ENCODE measurements around the gene PRICKLE1. TPM values are rescaled to one million over a fixed set of nuclear protein-coding genes. Genes with fewer than 3 reads are reported as not detected.

The PRICKLE1 gene
- total and polyA plus RNA-seq, 3 donors from 2014 or later: 7.9 to 16.5 (median 11.5) TPM

- no peaks in the 10 kb centered on the region for H3K4me1 ChIP-seq
- no peaks in the 10 kb centered on the region for H3K27me3 ChIP-seq
- no peak for DNase-seq
- TF ChIP-seq CTCF (IDR thresholded peaks at IDR 0.05) (no peak), POLR2A (IDR thresholded peaks at IDR 0.05) (no peak)
- H3K4me3 ChIP-seq: no peak overlapping the region
- H3K27ac ChIP-seq: no peak overlapping the region
- intact Hi-C loops (cut with DNase I; ENCODE audit: low total_unique reads): no loop called here
- WGBS, 2 donors: 62 to 69% methylated on average over 3 of the region's 3 CpGs
- H3K36me3 ChIP-seq (ENCODE audit: low read depth, missing control alignments): no peaks in the 10 kb centered on the region
- H3K9me3 ChIP-seq: no peaks in the 10 kb centered on the region
Measured at GRCh38 chr12:42475106-42475505, 114.4 kb downstream of the PRICKLE1 start.

DNA sequence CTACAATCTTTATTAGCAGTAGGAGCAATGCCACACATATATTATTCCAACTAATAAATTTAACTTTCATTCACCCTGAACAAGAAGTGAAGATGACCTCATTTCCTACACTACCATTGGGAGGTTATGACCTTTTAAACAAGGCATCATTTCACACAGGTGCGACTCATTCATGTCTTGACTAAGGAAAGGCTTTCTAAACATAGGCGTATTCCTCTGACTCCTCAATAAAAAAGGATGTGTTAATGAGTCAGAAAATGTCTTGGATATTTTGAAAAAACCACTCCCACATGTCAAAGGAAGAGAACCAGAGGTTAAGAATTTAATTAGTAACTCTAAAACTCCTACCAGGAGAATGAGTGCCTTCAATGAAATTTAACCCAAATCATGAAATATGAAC lies 115.2 kb downstream of the PRICKLE1 start:
- no peak for DNase-seq
- WGBS, 2 donors: 85 to 86% methylated on average over 2 of the region's 2 CpGs

GRCh38 chr12:42473561-42473960 lies 116.0 kb downstream of the PRICKLE1 start:
- no peak for DNase-seq
- intact Hi-C loops (cut with DNase I; ENCODE audit: low total_unique reads): no loop called here
- H3K4me1 ChIP-seq: no peaks in the 10 kb centered on the region
- no peaks in the 10 kb centered on the region for H3K36me3 ChIP-seq (ENCODE audit: low read depth, missing control alignments)
- H3K27ac ChIP-seq: no peak overlapping the region
- TF ChIP-seq CTCF (IDR thresholded peaks at IDR 0.05): no peak
- TF ChIP-seq POLR2A (IDR thresholded peaks at IDR 0.05): no peak
- no peaks in the 10 kb centered on the region for H3K9me3 ChIP-seq
- 50 to 55% methylated on average over 1 of the region's 1 CpG for WGBS, 2 donors
- H3K27me3 ChIP-seq: no peaks in the 10 kb centered on the region
- H3K4me3 ChIP-seq: no peak overlapping the region

More for the DNA sequence above, 115.2 kb downstream of the PRICKLE1 start:
- H3K36me3 ChIP-seq (ENCODE audit: low read depth, missing control alignments): no peaks in the 10 kb centered on the region
- TF ChIP-seq CTCF (IDR thresholded peaks at IDR 0.05) (no peak), POLR2A (IDR thresholded peaks at IDR 0.05) (no peak)
- H3K4me3 ChIP-seq: no peak overlapping the region
- no peaks in the 10 kb centered on the region for H3K27me3 ChIP-seq
- intact Hi-C loops (cut with DNase I; ENCODE audit: low total_unique reads): no loop called here
- H3K27ac ChIP-seq: no peak overlapping the region
- no peaks in the 10 kb centered on the region for H3K4me1 ChIP-seq
- H3K9me3 ChIP-seq: no peaks in the 10 kb centered on the region

DNA sequence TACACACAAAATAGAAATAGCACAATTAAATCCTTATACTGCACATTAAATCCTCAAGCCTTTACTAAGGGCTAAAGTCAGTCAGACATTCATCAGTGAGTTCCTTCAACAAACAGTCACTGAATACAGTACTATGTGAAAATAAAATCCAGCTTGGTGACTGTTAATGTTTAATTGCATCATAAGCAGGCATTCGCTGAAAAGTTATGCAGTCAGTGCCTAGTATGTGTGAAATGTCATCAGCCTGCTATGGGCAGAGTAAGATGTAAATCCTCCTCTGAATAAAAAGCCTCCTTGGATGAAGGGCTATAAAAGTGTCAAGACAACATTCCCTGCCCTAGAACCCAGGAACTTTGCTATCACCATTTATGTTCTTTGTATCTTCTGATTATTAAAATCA lies 116.4 kb downstream of the PRICKLE1 start:
- WGBS, 2 donors: 78 to 91% methylated on average over 1 of the region's 1 CpG
- no peaks in the 10 kb centered on the region for H3K4me1 ChIP-seq
- no peaks in the 10 kb centered on the region for H3K9me3 ChIP-seq
- DNase-seq: no peak
- intact Hi-C loops (cut with DNase I; ENCODE audit: low total_unique reads): no loop called here
- no peak overlapping the region for H3K4me3 ChIP-seq
- H3K36me3 ChIP-seq (ENCODE audit: low read depth, missing control alignments): no peaks in the 10 kb centered on the region
- H3K27me3 ChIP-seq: no peaks in the 10 kb centered on the region
- no peak overlapping the region for H3K27ac ChIP-seq
- TF ChIP-seq CTCF (IDR thresholded peaks at IDR 0.05) (no peak), POLR2A (IDR thresholded peaks at IDR 0.05) (no peak)

DNA sequence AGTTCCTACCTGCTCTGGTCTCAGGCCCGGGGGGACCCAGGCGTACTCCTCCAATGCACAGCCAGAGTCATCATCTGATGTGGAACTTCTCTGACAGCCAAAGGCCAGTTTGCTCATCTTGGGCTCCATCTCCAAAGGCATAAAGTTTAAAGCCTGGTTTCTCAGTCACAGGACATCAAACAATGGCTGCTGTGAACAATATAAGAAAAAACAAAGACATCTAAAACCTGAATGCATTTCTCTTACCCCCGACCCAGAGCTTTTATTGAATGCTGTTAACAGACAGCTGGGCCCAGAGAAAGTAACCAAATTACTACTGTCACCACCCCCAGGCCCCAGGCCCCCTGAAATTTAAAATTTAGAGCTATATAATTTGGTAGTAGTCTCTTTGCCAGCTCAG lies 117.2 kb downstream of the PRICKLE1 start:
- Histone ChIP-seq H3K36me3 (ENCODE audit: low read depth, missing control alignments) (no peaks in the 10 kb centered on the region), H3K27ac (no peak overlapping the region), H3K9me3 (no peaks in the 10 kb centered on the region), H3K27me3 (no peaks in the 10 kb centered on the region), H3K4me3 (no peak overlapping the region), H3K4me1 (no peaks in the 10 kb centered on the region)
- DNase-seq: no peak
- 86 to 92% methylated on average over 3 of the region's 3 CpGs for WGBS, 2 donors
- TF ChIP-seq POLR2A (IDR thresholded peaks at IDR 0.05) (no peak), CTCF (IDR thresholded peaks at IDR 0.05) (no peak)
- intact Hi-C loops (cut with DNase I; ENCODE audit: low total_unique reads): no loop called here

Data from testis (tissue), 3 donors.